Measurements from ENCODE around the gene RIPPLY3.

The RIPPLY3 gene, protein sequence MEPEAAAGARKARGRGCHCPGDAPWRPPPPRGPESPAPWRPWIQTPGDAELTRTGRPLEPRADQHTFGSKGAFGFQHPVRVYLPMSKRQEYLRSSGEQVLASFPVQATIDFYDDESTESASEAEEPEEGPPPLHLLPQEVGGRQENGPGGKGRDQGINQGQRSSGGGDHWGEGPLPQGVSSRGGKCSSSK

DNA sequence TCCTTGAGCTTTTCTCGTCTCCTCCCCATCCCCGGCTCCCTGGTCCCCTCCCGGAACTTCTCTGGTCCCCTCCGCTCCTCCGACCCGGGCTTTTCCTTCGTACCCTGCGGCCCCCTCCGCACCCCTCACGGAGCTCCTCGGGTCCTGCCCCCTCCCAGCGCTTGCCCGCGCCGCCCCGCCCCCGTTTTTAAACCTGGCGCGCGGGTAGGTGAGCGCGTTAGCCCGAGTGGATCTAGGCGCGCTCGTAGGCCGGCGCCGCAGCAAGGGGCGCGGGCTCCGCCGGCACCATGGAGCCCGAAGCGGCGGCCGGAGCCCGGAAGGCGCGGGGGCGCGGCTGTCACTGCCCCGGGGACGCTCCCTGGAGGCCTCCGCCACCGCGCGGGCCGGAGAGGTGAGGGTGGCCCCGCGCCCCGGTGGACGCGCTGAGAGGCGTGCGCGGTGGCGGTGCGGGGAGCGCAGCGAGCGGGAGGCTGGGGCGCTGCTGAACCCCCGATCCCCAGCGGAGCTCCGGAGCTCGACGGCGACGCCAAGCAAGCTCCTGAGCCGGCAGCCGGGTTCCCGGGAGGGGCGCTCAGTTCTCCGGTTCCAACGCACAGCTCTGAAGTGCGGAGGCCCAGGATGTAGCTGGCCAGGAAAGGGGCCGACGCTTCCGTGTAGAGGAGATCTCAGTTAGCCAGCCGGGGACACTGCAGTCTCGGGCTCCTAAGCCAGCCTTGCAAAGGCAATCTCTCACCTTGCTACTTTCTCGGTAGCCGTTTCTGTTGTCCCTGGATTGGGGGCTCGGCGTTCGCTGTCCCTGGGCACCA, at the start of gene RIPPLY3:
RIPPLY3 (plus strand) TSS at position 217 of the 806 bp plus-strand sequence; CDS start at position 288, 71 bp downstream.
- no peak for DNase-seq (ENCODE audit: low read depth)

DNA sequence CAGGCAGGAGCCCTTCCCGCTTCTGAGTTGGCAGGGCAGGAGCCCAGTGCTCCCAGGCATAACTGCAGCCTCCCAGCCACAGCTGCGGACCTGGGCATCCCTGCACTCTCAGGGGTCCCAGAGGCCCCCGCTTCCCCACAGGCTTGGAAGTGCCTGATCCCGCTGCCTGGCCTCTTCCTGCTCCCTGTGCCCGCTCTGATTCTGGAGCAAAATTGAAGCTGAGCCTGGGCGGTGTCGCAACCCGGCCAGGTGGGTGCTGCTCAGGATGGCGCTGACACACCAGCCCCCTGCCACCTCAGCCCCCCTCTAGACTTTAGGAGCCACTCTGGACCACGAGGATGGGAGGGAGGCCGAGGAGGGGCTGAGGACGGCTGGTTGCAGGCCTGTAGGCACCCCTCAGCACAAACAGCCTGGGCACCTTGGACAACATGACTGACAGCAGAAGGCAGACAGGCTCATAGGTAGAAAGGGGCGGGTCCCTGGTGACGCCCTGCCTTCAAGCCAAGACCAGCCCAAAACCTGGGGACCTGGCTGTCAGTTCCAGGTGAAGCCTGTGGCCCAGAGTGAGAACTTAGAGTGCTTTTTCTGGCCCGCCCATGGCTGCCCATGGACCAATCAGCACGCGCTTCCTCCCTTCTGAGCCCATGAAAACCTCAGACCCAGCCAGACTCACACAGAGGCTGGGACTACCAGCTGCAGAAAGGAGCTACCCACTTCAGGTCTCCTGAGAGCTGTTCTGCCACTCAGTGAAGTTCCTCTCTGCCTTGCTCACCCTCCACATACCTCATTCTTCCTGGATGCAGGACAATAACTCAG, 47.3 kb upstream of the RIPPLY3 start:
- DNase-seq (ENCODE audit: low read depth), result no peak

DNA sequence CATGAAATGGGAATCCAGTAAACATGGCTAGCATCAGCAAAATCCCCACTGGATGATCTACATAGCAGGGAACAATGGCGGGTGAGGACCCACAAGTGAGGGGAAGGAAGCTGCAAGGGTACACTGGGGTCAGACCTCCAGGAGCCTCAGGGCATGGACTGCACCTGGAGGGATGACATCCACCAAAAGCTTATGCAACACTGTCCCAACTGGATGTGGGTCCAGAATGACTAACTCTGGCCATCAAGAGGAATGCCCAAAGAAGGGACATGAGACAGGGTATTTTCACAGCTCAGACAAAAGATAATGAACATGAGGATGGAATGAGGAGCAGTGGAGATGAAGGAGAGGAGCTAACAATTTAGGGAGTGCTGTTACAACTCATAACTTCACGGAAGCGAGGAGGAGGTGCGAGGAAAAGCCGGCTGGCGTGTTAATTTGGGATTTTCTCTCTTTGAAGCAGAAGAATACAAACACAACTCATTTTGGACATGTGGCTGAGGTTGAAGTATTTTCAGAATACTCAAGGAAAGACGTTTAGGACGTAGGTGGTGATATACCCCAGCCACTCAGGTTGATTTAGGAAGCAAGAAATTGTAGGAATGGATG, 45.7 kb upstream of the RIPPLY3 start:
- no peak for DNase-seq (ENCODE audit: low read depth)

DNA sequence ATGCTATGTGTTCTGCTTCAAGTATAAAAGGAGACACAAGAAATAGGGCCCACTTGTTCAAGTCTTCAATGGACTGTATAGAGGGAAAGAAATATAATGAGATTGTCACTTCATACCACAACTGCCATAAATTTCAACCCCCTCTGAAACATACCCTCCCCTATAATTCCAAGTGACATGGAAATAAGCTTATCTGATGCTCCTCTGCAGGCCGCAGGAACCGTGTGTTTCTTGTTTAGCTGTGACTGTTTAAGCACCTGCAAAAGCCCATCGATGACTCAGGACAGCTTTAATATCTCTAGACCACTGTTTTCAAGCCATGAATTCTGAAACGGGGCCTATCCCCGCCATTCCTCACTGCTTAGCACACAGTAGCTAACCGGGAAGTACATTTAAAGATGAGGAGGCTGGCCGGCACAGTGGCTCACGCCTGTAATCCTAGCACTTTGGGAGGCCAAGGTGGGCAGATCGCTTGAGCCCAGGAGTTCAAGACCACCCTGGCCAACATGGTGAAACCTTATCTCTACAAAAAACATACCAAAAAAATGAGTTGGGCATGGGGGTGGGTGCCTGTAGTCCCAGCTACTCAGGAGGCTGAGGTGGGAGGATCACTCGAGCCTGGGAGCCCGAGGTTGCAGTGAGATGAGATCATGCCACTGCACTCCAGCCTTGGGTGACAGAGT, 44.3 kb upstream of the RIPPLY3 start:
- no peak for DNase-seq (ENCODE audit: low read depth)

DNA sequence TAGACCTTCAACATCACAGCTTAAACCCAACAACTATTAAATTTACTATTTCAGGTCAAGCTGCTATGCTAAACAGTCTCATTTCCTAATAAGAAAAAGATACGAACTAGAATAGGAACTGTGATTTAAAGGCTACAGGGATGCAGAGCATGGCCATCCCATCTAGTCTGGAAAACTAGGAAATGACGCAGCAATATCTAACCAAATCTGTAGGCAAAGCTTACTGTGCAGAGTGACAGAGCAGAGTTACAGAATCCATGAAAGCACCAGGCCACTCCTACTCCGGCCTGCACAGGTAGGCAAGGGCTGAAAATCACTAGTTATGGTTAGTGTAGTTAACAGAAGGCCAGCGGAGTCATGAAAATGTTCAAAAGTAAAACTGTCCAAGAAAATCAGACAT, 42.1 kb upstream of the RIPPLY3 start:
- DNase-seq (ENCODE audit: low read depth), result no peak

DNA sequence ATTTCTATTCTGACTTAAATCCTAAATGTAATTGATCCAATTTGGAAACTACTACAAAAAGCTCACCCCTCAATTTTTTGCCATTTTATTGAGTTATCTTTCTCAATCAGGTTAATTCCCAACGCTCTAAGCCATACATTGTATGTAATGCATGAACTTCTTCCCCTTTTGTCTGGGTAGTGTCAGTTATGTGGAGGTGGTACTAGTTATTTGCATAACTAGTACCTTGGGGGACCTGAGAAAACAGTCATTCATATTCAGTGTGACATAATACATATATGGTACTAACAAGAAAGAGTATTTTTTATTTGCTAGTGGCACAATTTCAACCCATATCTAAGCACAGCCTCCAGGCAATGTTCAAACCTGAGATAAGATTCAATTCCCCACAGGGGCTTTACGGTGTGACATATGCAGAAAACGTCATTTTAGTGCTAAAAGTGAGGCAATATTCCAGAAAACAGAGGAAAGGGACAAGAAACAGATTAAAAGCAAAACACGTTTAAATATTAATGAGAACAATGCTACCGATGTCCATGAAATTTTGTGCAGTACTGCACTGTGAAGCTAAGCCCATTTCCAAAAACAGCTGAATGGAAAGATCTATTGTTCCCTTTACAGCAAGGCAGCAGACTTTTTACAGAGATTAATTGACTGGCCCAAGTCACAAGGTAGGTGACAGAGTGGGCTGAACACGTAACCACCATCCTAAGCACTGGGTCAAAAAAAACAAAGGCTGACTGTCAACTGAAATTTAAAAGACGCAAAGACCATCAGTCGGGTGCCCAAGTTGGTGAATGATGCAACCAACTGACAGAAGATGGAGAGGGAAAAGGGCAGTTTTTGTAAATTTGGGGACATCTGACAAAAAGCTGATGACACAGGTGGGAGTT, 41.4 kb upstream of the RIPPLY3 start:
- no peak for DNase-seq (ENCODE audit: low read depth)

DNA sequence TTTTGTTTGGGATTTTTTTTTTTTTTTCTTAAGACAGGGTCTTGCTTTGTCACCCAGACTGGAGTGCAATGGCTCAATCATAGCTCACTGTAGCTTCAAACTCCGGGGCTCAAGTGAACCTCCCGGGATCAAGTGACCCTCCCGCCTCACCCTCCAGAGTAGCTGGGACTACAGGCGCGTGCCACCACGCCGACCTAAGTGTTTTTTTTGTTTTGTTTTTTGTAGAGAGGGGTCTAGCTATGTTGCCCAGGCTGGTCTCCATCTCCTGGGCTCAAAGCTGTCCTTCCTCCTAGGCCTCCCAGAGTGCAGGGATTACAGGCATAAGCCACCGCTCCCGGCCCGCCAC, 40.8 kb upstream of the RIPPLY3 start:
- no peak for DNase-seq (ENCODE audit: low read depth)

DNA sequence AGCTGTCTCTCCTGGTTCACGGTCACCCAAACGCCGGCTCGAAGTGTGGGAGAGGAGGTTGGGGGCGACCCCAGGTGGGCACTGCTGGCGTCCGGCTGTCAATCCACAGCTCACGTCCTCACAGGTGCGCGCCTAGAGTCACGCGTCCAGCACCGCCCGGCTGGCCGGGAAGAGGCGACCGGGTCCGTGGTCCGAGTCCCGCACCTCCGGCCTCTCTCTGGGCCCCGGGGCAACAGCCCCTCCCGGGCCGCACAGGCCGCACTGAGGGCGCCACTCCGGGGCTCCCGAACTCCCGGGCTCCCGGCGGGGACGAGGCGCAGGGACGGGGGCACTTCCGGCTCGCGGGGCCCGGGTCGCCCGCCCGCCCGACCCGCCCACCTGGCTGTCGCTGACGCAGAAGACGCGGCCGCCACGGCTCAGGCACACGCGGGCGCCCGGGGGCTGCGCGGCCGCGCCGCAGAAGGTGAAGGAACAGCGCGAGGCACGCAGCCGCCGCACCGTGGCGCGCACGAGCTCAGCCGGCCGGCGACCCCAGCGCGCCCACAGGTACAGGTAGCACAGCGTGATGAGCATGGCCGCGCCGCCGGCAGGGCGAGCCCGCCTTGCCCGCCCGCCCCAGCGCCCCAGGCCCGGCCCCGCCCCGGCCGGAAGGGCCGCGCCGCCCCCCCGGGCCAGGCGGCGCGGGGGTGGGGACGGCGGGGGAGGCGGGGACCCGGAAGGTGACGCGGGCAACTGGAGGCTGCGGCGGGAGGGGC, 40.3 kb upstream of the RIPPLY3 start, which contains the start of gene HLCS:
HLCS (minus strand) TSS at position 604 of the 755 bp plus-strand sequence; CDS start at position 573, 31 bp downstream.
- peak; percentile 66 for DNase-seq (ENCODE audit: low read depth)

DNA sequence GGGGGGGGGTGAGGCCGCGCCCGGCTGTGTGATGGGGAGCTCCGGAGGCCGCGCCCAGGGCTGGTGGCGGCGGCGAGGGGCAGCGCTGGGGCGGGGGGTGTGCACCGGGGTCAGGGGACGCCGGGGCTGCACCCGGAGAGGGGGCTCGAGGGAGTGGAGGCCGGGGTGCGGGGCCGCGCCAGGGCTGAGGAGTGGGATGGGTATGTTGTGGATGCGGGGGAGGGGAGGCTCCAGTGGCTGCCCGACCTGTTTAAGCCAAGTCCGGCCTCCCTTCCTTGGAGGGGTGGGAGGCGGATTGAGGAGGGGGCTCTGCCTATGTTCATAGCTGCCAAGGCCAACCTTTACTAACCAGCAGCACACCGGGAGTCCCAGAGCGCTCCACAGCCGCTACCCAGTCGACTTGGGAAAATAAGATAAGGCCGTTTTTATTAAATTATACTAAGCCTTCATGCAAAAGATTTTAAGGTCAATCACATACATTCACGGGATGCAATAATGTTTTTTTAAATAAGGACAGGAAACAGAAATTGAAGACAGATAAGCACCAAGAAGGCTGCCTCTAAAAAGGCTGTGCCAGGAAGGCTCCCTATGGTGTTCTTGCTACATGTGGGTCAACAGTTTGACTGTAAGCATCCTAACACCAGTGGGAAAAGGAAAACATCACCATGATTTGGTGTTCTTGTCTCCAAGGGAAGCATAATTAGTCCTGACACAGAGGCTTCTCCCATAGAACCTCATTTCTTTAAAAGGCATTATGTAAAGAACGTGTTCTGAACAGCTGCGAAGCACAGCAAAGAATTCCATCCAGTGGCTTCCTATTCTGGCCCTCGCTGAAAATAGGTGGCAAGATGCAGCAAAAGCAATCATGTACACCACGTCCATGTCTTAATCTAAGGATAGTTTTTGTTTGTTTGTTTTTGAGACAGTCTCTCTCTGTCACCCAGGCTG, 39.4 kb upstream of the RIPPLY3 start:
- no peak for DNase-seq (ENCODE audit: low read depth)

DNA sequence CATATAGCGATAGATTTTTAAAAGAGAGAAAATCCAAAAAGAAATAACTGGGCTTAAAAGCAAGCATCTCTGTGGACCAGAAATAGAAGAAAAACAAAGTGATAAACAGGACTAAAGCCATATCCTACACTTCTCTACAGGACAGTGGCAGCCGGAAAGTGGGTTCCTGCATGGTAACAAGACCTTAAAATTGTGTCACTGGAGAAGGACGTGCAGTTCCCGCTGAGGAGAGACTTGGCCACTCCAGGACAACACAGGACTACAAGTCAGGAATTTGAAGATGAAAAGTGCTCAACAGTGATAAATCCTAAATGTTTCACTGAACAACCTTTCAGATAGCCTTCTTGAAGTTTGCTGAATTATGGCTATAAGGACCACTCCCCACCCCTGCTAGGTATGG, 38.1 kb upstream of the RIPPLY3 start:
- no peak for DNase-seq (ENCODE audit: low read depth)

DNA sequence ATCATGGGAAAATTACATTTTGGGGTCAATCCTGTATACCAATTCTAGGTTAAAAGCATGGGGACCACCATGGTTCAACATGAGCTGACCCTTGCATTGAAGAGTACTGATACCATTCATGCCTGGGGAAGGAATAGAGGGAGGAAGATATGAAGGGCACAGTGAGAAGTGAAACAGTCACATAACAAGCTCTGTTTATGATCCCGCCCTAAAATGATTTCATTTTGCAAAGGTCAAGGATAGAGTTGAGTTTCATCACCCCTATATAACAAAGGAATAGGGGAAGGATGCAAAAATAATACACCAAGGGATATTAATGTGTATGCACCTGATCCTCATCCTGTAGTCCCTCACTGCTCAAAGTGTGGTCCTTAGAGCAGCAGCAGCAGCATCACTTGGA, 37.5 kb upstream of the RIPPLY3 start:
- no peak for DNase-seq (ENCODE audit: low read depth)

DNA sequence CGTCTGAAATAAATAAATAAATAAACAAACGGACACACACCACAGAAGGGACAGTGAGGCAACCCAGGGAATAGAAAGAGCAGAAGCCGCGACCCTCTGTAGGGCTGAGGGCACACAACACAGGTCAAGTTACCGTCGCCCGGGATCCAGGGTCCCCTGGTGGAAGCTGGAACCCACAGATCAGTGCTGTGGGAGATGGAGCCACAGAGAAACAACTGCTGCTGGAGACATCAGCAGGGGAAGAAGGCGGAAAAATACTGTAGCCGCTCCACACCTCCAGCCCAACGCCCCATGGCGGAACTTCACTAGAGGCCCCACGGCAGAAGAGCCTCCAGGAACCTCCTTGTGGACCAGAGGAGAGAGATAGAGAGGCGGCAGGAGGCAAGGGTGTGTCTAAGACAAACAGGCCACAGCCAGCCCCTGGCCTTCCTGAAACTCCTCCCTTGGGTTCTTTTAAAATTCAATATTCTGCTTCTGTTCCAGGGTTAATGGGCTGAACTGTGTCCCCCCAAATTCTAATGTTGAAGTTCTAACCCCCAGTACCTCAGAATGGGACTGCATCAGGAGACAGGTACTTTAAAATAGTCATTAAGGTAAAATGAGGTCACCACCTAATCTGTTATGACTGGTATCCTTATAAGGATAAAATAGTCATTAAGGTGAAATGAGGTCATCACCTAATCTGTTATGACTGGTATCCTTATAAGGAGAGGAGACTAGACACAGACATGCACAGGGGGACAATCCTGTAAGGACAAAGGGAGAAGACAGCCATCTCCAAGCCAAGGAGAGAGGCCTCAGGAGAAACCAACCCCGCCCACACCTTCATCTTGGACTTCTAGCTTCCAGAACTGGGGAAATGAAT, 32.3 kb upstream of the RIPPLY3 start:
- no peak for DNase-seq (ENCODE audit: low read depth)

DNA sequence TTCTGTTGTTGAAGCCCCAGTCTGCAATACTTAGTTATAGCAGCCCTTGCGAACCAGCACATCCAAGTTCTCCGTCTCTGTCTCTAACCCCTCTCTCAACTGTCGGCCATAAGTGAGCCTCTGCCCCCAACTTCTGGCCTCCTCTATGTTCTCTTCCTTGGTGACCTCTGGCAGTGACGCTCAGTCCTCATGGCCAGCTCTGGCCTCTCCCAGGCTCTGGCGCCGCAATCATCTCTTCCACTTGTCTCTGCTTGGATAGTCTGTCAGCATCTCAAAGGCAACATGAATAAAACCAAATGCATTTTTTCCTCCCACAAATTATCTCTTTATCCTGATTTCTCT, 31.7 kb upstream of the RIPPLY3 start:
- no peak for DNase-seq (ENCODE audit: low read depth)

DNA sequence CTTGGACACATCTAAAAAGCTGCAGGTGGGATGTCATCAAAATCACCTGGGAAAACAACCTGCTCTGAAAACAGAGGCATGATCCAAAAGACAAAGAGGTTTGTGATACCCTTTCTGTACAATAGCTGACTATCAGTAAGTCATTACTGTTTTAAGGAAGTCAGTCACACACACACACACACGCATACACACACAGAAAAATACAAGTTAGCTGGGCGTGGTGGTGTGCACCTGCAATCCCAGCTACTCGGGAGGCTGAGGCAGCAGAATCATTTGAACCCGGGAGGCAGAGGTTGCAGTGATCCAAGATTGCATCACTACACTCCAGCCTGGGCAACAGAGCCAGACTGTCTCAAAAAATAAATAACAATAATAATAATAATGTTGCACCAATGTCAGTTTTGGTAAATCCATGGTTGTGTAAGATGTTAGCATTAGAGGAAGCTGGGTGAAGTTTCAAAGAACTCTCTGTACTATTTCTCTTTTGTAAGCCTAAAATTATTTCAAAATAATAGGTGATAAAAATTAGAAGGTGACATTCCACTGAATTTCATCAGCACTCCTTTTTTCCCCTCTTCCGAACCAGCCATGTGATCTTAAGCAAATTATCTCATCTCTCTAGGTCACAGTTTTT, 30.2 kb upstream of the RIPPLY3 start:
- no peak for DNase-seq (ENCODE audit: low read depth)

DNA sequence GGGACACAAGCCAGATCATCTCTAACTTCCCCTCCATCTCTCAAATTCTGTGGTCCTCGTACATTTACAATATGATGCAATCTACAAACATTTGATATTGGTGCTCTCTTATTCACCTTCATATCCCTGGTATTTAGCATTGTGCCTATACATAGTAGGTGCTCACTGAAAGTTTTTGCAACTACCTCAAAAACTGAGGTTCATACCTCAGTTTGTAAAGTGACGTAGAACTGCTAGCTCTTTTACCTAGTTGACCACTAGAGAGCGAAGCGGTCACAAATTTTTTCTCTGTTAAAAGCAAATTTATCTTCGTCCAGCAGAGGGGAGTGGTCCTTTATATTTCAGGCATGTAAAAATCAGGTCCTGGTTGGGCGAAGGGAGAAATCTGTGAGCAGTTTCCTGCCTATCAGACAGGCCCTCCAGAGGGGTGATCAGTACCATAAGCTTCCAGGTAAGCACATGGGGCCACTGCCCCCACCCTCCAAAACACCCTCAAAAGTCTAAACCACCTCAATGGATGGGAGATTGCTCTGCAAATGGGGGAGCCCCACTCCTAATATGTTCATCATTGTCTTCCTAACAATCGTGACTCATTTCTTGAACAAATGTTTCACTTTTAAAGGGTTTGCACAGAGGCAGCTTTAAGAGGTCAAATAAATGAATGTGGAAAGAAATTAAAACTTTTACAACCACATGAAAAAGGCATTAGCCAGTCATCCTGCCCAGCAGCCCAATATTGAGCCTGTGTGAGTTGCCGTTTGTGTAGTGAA, 29.4 kb upstream of the RIPPLY3 start:
- no peak for DNase-seq (ENCODE audit: low read depth)

DNA sequence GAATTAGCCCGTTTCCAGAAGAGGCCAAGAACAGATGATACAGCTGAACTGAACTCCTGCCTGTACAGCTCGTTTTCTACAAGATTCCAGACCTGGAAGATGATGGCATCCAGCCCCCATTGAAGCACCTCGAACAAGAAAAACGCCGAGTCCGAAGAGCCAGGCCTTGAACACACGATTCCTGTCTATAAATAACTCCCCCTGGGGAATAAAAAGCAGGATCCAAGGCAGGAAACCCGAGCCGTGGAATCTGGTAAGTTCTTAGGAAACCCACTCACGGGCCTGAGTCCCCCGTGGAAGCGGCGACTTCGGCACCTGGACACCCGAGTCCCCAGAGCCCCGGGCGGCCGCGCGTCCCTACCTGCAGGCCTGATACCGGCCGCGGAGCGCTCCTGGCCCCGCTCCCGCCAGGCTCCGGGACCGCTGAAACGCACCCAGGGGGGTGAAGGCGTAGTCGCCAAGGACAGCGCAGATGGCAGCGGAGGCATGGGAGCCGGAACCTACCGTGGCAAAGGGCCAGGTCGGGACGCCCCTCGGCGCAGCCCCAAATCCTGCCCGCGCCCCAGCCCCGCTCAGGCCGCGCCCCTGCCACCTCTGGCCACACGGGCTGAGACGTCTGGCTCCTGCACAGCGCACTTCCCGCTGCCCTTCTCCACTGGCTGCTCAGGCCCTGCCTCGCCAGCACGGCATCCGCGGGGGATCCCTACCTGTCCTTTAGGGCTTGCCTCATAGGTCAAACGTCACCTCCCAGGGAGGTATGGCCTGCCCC, 26.0 kb upstream of the RIPPLY3 start:
- DNase-seq (ENCODE audit: low read depth), result no peak

Data from stimulated activated CD8-positive, alpha-beta memory T cell treated with anti-CD3 and anti-CD28 coated beads, Interleukin-4, amount 100 ng/mL, for 24 hours (primary cell).